SK-N-DZ (cell line): ENCODE data around the gene NAGS.
"Not testable (repeated sequence)": the region's sequence is repeated elsewhere in the genome, so short reads cannot be mapped to it uniquely, and the experiment has no call there.

Source experiments
- DNase-seq: peaks from one replicate; pipeline ENCODE4 v3.0.0-alpha.2; 2015; ENCODE audit warnings: low spot score

The NAGS gene

DNA sequence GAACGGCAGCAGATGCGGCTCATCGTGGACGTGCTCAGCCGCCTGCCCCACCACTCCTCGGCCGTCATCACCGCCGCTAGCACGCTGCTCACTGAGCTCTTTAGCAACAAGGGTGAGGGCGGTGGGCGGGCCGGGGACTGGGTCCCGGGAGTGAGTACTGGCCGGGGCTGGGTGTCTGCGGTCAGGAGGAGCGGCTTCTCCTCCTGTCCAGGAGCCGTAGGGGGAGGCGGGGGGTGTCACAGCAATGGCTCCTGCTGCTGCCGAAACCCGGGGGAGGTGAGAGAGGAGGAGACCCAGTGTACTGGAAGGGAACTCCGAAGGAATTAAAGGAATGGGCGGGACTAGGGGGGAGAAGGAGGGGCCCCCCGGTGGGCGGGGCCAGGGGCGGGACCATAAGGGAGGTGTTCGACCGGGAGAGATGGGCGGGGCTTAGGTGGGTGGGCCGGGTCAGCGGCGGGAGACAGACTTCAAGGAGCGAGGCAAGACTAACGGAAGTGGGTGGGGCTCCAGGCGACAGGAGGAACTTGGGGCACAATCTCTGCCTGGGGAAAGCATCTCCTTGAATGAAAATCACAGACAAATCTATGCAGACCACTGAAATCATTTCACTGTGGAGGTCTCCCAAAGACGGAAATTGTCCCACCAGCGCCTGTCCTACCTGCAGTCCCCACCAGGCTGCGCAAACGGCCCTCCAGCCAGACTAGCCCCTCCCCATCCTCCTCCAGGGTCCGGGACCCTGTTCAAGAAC, 2.4 kb downstream of the NAGS start:
- DNase-seq: peak; percentile 97

DNA sequence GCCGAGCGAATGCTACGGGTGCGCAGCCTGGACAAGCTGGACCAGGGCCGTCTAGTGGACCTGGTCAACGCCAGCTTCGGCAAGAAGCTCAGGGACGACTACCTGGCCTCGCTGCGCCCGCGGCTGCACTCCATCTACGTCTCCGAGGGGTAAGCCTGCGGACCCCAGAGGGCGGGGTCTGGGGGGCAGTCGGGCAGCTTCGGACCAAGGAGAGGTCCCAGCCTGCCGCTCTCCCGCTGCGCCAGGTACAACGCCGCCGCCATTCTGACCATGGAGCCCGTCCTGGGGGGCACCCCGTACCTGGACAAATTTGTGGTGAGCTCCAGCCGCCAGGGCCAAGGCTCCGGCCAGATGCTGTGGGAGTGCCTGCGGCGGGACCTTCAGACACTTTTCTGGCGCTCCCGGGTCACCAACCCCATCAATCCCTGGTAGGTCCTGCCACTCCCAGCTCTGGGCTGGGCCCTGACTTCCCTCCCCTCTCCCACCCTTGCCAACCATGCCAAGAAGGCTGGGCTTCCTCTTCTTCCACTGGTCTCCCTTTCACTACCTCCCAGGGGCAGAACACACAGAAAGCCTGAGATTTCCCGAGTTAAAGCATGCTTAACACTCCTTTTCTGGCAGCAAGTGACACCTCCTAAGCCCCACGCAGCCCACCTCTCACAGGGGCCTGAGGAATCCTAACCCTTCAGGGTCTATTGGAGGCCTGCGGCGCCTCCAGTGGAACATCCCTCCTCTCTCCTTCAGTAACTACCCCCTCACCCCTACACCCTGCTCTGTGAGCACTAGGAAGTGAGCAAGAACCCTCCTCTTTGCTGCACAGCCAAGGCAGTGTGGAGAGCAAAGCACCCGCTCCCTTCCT, 3.2 kb downstream of the NAGS start:
- DNase-seq: no peak

DNA sequence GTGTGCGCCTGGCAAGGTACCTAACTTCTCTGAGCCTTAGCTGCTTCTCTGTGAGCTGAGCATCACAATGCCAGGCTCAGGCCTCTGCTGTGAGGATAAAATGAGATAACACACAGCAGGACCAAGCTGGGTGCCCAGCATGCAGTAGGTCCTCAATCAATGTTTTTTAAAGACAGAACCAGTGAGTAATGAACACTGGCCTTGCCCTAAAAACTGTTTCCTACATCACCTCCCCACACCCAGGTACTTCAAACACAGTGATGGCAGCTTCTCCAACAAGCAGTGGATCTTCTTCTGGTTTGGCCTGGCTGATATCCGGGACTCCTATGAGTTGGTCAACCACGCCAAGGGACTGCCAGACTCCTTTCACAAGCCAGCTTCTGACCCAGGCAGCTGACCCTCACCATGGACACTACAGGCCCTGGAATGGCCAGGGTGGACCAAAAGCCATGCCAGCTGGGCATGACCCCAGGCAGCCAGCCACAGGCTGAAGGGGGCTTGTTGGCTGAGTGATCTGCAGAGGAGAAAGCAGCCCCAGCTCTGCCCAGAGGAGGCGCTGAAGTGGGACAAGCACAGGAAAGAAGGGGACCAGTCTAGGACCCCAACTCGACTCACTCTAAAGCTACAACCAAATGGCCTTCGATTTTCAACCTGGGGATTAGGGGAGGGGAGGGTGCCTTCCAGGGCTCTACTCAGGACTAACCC, 3.9 kb downstream of the NAGS start:
- no peak for DNase-seq

GRCh38 chr17:44010966-44011647, 6.7 kb downstream of the NAGS start:
- no peak for DNase-seq

GRCh38 chr17:44011876-44012275, 7.5 kb downstream of the NAGS start:
- no peak for DNase-seq

DNA sequence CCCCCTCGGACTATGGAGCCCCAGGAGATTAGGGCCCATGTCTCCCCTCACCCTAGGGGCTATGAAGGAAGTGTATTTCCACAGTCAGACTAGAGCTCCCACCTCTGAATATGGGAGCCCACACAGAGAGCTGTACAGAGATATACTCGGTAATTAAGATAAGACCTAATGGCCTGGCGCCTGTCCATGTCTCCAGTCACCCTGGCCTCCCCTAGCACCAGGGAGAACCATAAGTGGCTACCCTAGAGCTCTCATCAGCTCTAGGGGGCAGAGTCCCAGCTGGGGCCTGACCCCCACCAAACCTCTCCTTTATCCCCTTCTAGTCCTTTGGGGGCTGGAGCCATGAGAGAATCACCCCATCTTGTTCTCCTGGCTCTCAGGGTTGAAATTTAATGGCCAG, 8.0 kb downstream of the NAGS start:
- DNase-seq: no peak

GRCh38 chr17:44012874-44013273, 8.5 kb downstream of the NAGS start:
- DNase-seq: no peak

GRCh38 chr17:44014133-44014436, 9.7 kb downstream of the NAGS start:
- DNase-seq: no peak

DNA sequence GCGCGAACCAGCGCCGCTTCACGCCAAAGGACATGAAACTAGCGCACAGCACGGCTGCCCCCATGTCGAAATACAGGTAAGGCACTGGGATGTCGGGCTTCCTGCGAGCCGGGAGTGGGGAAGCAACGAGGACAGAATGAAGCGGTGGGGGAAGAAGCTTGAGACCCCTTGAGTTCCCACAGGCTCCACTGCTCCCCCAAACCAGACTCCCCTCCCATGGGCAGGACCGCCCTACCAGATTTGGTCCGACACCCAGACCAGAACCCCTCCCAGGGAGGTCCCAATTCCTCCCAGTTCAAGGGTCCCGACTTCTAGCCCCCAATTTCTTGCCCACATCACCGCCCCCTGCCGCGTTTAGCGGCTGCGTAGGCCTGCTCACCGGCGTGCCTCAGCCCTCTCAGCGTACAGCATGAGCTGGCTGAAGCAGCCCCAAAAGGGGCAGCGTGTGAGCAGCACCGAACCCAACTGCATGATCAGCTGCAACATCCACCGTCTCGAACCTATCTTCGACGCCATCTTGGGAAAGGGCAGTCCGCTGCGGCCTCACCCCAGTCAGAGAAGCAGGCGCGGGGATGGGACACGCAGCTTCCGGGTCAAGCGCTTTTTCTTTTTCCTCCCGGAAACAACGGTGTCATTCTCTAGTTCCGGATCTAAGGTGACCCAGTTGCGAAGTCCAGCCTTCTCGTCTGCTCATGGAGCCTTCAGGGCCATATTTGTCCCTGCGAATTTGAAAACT, 10.2 kb downstream of the NAGS start, which contains the start of gene TMEM101:
Gene TMEM101 (minus strand): TSS at position 527 of the 736 bp plus-strand sequence. CDS start 11 bp downstream, at position 516.
- DNase-seq: peak; percentile 96

GRCh38 chr17:44021227-44021626, 16.8 kb downstream of the NAGS start:
- DNase-seq: not testable (repeated sequence)

DNA sequence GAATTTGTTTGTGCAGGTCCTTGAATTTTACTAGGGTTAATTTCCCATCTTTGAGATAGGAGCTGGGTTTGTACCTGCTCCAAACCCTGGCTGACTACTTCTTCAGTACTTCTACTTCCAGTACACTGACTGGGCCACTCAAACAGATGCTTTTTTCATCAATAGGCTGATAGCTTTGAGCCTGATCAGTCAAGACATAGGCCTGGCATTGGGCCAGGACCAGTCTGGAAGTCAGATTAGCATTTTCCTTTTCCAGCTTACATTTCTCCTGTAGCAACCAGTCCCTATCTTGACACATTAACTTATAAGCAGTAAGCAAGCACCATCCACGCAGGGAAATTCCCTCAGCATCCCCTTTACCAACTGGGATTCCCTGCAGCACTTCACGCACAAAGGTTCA, 17.8 kb downstream of the NAGS start:
- DNase-seq: no peak

GRCh38 chr17:44023545-44024270, 19.3 kb downstream of the NAGS start:
- DNase-seq: no peak

- DNase-seq: peak; percentile 57
Measured at GRCh38 chr17:44024271-44024663, 19.8 kb downstream of the NAGS start.

GRCh38 chr17:44024853-44025252, 20.4 kb downstream of the NAGS start:
- DNase-seq: no peak

GRCh38 chr17:44029736-44030135, 25.3 kb downstream of the NAGS start:
- no peak for DNase-seq

DNA sequence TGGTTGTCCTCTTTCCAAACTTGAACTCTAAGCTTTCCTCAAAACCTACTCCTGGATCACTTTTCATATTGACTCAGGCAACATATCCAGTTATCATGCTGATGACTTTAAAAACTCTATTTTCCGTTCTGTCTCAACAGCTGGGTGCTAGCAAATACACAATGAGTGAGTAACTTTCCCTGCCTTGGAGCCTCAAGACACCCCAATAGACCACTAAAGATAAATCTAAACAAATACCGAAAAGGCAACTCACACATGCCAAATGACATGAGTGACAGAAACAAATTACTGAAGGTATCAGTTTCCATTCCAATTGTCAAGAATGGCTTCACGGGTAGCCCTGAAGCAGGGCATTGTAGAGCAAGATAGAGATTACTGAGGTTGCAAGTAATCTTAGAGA, 26.1 kb downstream of the NAGS start:
- DNase-seq: no peak

DNA sequence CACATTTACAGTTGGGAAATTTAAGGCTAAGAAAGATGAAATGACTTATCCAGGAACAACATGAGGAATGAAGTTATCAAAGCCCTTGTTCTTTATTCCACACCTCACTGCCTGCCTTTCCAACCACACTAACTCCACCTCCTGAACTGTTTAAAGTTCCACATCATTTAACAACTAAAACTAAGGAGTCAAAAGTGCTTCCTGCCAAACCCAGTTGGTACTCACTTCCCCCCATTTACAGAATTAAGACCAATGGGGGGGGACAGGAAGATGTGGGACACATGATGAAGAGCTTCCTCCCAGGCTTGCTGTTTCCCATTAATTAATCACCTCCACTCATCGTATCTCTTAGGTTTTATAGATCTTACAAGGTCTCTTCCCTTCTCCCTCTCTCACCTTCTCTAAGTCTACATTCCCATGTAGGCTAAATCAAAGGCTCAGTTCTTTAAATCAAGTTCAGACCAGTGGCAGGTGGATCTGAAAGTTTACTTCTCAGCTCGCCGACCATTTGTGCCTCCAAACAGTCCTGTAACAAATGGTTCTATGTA, 29.5 kb downstream of the NAGS start:
- no peak for DNase-seq

GRCh38 chr17:44034688-44035087, 30.3 kb downstream of the NAGS start:
- not testable (repeated sequence) for DNase-seq

DNA sequence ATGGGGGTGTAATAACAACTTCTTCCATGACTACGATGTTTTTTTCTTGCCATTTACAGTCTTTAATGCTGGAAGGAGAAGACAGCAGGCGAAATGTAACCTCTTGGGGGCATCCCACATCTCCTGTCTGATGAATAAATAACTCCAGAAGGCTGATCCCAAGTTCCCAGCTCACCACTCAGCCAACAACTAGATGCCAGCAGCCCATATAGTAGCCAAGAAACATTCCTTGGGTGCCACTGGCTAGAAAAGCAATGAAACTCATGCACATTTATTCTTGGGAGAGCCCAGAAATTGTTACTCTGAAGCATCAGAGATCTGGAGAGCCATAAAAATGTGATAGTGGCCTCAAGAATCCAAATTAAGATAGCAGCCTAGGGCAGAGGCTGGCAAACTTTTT, 33.0 kb downstream of the NAGS start:
- DNase-seq: no peak

- no peak for DNase-seq
Measured at GRCh38 chr17:44038604-44039011, 34.2 kb downstream of the NAGS start.
